EH (cell line): ENCODE data around the gene ZNF716.
"Not testable (repeated sequence)": the region's sequence is repeated elsewhere in the genome, so short reads cannot be mapped to it uniquely, and the experiment has no call there.

ENCODE experiments used
- DNase-seq: peaks from one replicate; pipeline ENCODE4 v3.0.0-alpha.2; 2015; ENCODE audit warnings: low read depth

The ZNF716 gene

DNA sequence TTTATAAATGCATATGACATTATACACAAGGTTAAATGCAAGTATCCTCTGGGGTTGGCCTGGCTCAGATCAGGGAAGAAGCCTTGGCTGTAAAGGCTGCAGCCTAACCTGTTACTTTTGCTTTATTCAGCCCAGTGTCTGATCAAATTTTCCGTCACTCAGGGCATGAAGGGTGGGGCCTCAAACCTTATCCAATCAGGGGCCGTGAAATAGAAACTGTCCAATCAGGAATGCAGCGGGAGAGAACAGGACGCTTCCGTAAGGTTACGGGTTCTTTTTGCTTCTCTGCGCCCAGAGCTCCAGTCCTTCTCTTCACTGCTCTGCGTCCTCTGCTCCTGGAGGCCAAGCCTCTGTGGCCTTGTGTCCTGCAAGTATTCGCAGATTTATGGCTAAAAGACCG lies at the start of gene ZNF716:
ZNF716 (plus strand) TSS at position 274 of the 400 bp plus-strand sequence; CDS start at position 386, 112 bp downstream.
- DNase-seq = no peak

DNA sequence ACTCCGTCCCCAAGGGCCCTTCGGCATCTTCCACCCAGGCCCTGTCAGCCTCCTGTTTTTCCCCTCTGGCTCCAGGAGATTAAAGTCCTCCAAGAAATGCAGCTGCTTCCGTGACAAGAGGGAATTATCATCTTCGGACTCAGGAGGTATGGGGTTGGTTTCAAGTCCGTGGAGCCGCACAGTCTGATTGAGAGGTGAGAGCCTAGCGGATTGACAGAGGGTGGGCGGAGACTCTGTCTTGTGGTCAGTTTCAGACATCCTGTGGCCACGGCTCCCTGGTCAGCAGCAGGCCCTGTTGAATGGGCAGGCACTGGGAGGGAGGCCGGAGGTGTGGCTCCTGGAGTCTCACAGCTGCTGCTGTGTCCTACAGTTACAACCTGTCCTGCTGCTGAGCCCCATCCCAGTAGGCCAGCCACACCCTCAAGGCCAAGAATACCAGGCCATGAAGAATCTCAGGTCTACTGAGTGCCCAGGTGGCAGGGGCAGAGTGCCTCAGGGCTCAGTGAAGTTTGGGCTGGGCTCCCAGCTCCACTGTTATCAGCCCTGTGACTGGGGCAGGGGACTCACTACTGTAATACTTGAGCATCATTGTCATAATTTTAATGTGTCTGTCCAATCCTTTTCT lies 49.3 kb upstream of the ZNF716 start:
- DNase-seq = no peak

DNA sequence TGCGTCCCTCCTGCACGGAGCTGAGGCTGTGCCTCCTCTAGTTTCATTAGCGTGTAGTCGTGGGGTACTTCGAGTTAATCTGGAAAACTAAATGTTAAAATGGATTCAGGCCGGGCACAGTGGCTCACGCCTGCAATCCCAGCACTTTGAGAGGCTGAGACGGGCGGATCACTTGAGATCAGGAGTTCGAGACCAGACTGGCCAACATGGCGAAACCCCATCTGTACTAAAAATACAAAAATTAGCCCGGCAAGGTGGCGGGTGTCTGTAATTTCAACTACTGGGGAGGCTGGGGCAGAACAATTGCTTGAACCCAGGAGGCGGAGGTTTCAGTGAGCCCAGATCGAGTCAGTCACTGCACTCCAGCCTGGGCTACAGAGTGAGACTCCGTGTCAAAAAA lies 46.9 kb upstream of the ZNF716 start:
- not testable (repeated sequence) for DNase-seq

DNA sequence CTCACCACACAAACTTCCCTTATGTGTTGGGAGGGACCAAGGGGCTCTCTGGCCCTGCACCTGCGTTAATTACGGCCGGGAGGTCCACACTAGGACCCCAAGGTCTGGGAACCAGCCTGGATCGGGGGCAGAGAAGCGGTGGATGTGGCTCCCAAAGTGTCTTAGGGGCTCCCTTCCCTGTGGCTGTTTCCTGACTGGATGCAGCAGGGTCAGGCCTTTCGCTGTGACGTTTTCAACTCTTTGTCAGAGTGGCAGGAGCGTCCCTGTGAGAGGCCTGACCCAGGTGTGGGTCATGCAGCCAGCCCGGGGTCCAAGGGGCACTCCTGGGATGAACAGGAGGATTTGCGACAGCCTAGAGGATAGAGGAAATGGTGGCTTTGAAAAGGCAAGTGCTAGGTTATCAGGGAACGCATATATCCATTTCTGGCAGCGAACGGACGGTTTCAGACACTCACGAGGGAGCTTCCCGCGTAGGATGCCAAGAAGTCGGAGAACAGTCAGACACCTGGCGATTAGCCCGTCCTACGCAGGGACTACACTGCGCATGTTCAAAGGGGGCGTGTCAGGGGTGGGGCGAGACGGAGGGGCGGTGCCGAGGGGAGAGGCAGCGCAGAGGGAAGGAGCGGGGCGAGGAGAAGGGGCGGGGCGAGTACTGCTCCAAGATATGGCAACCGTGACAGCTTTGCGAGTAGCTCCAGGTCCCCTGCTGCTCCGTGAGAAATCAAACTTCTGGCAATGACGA lies 46.2 kb upstream of the ZNF716 start:
- no peak for DNase-seq

DNA sequence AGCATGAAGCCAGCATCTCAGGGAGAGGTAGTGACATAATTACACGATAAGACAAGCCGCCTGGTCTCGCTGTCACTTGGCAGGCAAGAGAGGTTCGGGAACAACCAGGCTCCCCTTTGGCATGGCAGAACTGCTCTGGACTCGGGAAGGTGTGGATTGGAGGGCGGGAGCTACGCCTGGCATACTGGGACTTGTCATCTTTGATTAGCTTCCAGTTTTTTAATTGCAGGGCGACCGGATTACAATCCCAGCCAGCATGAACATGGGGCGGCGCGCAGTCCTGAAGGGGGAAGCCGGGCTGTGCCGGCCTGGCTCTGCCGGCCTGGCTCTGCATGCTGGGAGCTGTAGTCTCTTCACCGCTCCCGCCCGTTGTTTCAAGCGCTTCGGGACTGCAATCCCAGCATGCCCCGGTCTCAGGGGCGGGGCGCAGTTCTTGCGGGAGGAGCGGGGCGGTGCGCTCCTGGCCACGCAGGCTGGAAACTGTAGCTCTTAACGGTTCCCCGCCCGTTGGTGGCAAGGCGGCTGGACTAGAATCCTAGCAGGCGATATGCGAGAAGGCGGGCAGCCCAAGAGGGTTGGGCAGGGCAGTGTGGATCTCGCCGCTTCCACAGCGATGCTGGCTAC lies 45.5 kb upstream of the ZNF716 start:
- DNase-seq = no peak

DNA sequence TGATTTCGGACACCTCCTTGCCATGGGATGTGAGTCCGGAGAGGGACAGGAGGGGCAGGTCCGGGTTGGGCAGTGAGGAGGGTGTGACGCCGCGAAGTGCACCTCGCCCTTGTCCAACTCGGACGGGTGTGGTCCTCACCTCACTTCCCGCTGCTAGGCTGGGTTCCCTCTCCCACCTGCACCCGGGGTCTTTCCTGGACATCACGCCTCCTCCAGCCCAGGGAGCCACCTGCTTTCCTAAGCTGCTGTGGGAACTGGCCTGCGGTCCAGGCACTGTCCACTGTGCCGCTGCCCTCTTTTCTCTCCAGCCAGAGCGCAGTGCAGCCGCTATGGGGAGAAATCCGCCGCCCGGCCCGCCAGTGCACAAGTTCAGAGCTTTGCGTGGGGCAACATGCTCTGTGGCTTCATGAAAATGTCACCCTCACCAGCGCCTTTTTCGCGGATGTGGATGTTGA lies 45.0 kb upstream of the ZNF716 start:
- no peak for DNase-seq

DNA sequence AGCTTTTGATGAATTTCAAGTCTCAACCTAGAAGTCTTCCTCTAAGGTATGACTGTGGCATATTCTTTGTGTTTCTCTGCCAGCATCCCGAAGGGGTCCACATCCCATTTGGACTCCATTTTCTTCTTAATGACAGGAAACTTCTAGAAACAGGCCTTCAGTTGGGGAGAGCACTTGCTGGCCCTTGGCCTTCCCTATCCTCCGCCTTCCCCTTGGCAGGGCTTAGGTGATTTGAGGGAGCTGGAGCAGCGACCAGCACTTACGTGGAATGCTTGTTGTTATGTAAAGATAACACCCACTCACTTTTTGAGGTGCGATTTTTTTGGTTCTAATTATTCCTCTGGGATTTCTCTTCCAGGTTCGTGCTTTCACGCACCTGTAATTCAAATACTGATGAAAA lies 42.9 kb upstream of the ZNF716 start:
- DNase-seq = no peak

DNA sequence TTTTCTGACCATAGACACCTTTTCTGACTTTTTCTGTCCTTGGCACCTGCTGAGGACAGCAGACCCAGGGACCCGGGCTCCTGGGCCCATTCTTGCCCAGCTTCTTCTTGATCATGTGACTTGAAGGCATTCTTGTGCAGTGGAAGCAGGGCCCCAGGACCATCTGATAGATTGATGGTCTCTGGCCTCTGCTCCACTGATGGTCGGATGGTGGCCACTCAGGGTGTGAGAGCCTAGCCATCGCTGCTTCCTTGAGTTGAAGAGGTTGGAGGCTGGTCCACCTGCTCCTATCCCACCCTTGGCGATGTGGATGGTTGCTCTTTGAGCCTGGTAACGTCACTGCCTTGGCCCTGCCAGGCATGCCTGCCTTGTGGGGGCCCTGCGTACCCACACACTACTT lies 37.8 kb upstream of the ZNF716 start:
- DNase-seq = no peak

DNA sequence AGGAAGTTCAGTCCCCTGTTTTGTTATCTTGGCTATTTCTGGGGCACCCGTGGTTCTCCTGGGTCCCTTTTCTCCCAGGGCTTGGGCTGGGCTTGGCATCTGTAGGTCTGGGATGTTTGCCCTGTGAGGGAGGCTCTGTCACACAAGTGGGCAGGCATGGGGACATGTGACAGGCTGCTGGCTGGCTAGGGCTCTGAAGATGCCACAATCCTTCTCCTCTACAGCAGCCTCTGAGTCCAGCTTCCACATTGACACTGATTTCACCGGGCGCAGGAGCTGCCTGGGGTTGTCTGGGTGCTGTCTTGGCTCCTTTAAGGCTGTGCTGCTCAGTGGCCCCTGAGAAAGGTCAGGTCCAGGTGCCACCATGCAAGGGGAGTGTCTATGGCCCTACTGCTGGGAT lies 37.4 kb upstream of the ZNF716 start:
- DNase-seq = no peak

DNA sequence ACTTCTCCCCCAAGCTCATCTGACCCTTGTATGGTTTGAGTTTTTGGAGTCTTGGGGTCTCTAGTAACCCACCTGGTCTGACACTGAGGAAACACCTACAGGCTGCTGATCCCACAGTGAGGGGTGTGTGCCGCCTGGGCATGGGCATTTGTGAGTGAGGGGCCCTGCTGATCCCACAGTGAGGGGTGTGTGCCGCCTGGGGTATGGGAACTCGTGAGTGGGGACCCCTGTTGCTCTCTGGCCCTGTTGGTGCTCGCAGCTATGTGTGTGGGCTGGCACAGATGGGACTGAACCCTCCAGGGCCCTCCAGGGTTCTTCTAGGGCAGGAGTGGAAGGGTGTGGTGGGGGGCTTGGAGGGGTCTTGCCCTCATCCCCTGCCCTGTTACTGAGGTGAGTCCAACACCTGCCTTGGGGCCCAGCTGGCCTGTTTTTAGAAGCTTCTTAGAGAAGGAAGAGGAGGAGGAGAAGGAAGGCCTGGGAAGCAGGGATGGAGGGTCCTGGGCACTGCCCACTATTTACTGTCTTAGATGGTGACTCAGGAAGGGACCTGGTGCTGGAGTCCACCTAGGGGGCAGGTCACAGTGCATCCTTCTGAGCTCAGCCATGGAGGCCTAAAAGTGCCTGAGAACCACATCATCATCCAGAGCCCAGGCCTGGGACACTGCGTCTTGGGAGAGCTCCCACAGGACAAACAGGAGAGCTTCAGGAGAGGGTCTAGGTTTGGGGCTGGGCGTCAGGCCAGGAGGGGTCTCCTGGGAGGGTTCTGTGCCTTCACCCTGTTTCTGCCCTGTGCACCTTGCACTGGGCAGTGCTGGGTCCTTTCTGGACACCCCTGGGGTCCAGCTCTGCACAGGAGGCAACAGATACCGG lies 36.2 kb upstream of the ZNF716 start:
- DNase-seq = no peak

DNA sequence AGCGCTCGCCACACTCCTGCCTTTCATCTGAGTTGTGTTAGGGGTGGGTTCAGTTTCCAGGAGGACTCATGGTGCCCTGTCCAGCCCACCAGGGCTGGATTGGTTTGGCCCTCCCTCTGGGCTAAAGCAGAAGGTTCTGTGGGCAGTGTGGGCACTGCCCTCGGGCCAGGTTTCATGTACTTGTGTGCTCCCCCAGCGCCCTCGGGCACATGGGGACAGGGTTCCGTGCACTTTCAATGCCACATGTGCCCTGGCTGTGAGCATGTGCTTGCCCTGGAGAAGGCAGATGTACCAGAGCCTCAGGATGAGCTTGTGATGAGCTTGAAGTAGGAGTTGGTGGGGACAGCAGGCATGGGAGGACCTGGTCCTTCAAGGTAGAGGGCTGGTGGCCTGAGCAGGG lies 35.6 kb upstream of the ZNF716 start:
- no peak for DNase-seq

DNA sequence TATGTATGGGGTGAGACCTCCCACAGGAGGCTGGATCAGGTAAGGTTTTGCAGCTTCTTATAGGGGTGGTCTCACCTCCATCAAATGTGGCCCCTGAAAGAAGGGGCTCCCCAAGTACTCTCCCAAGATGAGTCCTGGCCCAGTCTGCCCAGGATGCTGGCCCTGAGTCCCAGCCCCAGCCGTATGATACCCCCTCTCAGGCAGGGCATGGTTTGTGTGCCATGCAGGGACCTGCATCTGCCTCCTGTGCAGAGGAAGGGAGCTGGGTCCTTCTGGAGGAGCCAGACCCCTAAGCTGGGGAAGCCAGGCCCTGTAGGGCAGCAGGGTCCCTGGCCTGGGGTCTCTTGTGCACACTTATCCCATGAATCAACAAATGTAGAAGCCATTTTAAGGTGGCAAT lies 35.1 kb upstream of the ZNF716 start:
- DNase-seq = no peak

DNA sequence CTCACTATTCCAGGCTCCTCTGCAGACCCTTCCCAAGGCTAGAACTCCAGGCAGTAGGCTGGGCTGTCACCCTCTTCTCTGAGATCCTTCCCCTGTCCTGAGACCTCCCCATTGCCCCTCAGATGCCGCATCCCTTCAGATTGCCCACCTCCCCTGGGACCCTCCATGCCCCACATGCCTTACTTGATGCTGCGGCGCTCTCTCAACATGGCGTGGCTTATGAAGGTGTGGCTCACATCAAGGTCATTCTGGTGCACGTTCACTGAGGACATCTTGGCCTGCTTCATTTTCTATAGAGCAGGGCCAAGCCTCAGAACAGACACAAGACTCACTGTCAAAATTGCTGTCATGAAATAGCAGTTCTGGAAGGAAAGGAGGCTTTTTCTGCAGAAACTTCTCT lies 34.7 kb upstream of the ZNF716 start:
- DNase-seq = no peak

DNA sequence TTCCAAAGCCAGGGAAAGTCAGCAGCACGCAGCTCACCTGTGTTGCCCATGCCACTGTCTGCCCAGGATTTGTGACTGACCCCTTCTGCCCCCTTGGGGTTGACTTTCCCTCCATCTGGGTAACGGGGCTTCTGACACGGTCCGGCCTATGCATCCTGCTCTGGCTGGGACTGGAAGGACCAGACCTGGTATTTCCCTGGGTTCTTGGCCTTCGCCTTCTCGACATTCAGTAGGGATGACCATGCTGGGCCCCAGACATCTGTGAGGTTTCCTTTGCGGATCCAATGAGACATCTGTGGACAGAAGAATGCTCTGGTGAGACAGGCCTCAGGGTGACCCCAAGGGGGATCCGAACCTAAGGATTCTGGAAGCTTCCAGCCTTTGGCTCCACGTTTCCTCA lies 34.2 kb upstream of the ZNF716 start:
- DNase-seq = no peak

DNA sequence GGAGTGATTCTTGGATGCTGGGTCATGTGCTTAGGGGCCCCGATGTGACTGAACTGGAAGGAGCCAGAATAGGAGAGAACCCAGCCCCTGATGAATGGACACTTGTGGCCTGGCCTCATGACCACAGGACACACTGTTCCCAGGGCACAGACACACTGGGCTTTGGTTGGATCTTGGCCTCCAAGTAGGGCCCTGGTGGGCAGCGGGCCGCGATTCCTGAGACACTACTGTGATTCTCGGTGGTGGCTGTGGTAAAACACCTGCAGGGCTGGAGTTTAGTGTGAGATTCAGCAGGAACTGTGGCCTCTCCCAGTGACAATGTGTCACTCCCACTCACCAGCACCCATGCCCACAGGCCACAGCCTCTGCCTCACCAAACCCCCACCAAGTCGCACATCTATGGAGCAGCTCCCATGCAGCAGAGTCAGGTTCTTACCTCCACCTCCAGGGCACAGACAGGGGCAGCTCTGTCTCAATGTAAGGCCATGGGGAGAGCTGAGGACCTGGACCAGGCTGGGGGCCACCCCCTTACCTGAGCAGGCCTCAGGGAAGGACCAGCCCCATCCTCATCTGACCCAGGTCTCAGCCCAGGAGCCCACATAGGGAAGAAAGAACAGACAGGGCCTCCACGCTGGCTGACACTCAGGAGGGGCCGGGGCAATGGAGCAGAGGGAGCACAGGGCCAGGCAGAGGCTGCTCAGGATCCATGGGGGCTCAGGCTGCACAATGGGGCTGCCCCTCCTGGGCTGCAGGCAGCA lies 33.2 kb upstream of the ZNF716 start:
- DNase-seq = no peak

DNA sequence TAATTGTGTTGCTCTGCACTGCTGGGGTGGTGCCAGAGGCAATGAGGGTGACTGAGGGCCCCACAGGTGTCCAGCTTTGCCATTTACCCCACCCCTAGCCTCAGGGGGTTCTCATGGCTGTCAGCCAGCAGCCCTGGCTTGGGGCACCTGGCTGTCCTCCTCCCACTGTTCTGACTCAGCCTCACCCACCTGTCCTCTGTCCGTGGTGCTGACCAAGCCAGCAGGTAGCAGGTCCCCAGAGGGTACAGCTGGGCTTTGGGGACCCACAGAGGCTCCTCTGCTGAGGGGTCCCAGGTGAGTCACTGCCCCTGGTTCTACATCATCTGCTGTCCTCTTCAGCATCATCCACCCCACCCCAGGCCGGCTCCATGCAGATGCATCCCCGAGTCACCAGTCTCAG lies 32.2 kb upstream of the ZNF716 start:
- no peak for DNase-seq

DNA sequence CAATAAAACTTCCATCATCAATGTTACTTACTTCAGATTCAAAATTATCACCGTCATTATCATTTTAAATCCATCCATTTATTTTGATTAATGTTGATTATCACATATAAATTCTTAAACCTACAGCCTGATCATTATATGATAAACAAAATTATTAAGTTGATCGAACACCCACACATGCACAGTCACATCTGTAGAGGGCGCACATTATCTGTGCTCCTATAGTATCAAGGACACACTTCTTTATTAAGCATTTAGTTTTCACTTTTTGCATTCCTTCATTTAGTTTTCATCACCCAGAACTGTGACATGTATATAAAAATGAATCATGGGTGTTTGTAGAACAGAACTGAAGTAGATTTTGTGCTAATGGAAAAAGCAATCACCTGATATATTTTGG lies 26.2 kb upstream of the ZNF716 start:
- DNase-seq = no peak

DNA sequence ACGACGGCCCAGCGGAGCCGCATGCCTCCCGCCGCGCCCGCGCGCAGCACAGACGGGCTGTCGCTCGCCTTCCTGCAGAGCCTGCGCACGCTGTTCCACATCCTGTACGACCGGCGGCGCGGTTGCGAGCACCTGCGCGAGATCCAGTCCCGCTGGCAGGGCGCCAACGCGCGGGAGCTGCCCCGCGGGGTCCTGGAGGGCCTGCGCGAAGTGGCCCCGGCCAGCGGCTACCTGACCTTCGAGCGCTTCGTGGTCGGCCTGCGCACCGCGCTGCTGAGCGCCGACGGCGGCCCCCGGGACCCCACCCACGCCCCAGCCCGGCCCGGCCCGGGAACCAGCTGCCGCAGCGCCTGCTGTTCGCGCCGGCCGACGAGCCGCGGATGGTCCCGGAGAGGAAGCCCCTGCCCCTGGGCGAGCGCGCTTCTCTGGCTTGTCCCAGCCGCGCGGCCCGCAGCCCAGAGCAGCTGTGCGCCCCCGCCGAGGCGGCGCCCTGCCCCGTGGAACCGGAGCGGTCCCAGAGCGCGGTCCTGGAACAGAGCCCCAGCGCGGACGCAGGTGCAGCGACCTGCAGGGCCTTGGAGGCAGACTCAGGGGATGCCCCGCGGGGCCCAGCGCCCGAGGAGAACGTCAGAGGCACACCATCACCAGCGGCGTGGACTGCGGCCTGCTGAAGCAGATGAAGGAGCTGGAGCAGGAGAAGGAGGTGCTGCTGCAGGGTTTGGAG lies 25.3 kb upstream of the ZNF716 start:
- DNase-seq = no peak

DNA sequence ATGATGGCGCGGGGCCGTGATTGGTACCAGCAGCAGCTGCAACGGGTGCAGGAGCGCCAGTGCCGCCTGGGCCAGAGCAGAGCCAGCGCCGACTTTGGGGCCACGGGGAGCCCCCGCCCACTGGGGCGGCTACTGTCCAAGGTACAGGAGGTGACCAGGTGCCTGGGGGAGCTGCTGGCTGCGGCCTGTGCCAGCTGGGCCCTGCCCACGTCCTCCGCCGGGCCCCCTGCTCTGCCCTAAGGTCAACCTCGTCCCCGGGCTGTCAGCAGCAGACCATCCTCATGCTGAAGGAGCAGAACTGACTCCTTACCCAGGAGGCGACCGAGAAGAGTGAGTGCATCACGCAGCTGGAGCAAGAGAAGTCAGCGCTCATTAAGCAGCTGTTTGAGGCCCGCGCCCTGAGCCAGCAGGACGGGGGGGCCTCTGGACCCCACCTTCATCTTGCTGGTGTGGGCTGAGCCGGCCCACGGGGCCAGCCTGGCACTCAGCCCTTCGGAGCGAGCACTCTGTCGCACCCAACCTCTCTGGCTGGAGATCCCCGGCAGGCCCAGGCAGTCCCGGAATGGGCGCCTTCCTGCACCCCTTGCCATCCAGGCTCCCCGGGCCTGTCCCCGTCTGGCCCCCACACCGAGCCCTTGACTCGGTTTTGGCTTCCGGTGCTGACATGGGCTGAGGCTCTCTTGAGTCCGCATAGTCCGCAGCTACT lies 24.6 kb upstream of the ZNF716 start:
- no peak for DNase-seq

DNA sequence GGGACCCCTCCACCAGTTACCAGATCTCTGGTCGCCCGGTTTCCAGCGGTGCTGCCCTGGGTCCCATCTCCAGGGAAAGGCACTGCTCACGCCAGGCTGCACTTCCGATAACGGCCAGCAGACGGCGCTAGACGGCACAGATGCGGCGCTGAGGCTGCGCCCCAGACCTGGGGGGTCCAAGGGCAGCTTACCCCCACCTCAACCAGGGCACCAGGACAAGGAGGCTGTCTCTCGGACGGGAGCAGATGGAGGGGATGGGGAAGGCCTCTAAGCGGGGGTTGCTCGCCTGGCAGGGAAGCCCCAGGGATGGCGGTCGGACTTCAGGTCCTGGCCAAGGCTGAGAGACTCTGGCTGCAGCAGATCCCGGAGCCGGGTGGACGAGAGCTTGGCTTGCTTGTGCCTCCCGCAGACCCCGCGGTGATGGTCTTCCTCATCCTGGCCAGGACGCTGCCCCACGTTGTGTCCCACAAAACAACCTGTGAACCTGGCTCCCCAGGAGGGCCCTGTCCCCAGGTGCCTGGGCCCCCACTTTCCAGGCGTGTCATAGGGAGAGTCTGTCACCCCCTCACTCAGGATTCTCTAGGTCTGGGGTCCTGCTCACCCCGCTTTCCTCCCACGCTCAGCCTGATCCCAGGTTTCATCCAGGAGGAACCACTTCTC lies 23.9 kb upstream of the ZNF716 start:
- no peak for DNase-seq
